Prostate gland (tissue), 2 donors: ENCODE measurements around the gene IRF7. TPM values are rescaled to one million over a fixed set of nuclear protein-coding genes. Genes with fewer than 3 reads are reported as not detected.
"Not testable (repeated sequence)": the region's sequence is repeated elsewhere in the genome, so short reads cannot be mapped to it uniquely, and the experiment has no call there.

Experiments
- DNase-seq: peaks from one replicate; pipeline ENCODE4 v3.0.0-alpha.2; 2019; ENCODE audit warnings: low spot score
- H3K27ac ChIP-seq, 2 donors: fragments of 200-600 bp; sonication (generic); 2 replicates each; pipeline ENCODE4 v1.5.1; 2017 to 2019
- H3K27me3 ChIP-seq: fragments of 200-600 bp; sonication (generic); replicated peaks from 2 replicates; pipeline ENCODE4 v1.5.1; 2019; ENCODE audit not compliant: insufficient read depth
- H3K36me3 ChIP-seq, 2 donors: fragments of 200-600 bp; sonication (generic); 1 replicate in 1 of 2; 2 replicates in 1 of 2; pipeline versions ENCODE4 v1.5.1 to v1.8.1; 2017 to 2019
- H3K4me1 ChIP-seq: fragments of 200-600 bp; sonication (generic); replicated peaks from 2 replicates; pipeline ENCODE4 v1.5.1; 2019
- H3K4me3 ChIP-seq, 2 donors: fragments of 200-600 bp; sonication (generic); 2 replicates each; pipeline ENCODE4 v1.5.1; 2017 to 2019
- H3K9me3 ChIP-seq: fragments of 200-600 bp; sonication (generic); 2 replicates; pipeline ENCODE4 v1.5.1; 2017
- POLR2A ChIP-seq: fragments of 450-650 bp; IDR thresholded peaks from one replicate; pipeline ENCODE4 v1.6.1; 2016; ENCODE audit warnings: antibody characterized with exemption, mild to moderate bottlenecking
- POLR2AphosphoS5 ChIP-seq: sonication (generic); formaldehyde crosslinking; IDR thresholded peaks from one replicate; pipeline ENCODE4 v1.6.1; 2017; ENCODE audit warnings: antibody characterized with exemption
- WGBS: methylation state at CpG from one replicate; pipeline ENCODE4 v1.1.5; 2018; 5-methylcytosine and 5-hydroxymethylcytosine counted together
- intact Hi-C: fragments of 100-400 bp; cut with DNase I; formaldehyde crosslinking; loops from one replicate; pipeline ENCODE4 v1.14.2; 2022
- total RNA-seq, 2 donors: library from RNA; depleted of rRNA; stranded (reverse); fragments of >200 nt; gene quantifications; one replicate each; pipeline ENCODE4 v1.1.0, GENCODE V29; 2016
- TF ChIP-seq, protein P1 (sequence below), 4 experiments: fragments of 200-600 bp in 2 of 4; fragments of 450-650 bp in 2 of 4; sonication (generic) in 2 of 4; IDR thresholded peaks; 1 replicate in 3 of 4; 2 replicates in 1 of 4; pipeline ENCODE4 v1.5.1; 2016 to 2019; ENCODE audit warnings: antibody characterized with exemption in 4 of 4, mild to moderate bottlenecking in 2 of 4, moderate library complexity in 2 of 4

IRF7 gene
- total RNA-seq, 2 donors from 2014 or later = 34.7 to 39.8 TPM

DNA sequence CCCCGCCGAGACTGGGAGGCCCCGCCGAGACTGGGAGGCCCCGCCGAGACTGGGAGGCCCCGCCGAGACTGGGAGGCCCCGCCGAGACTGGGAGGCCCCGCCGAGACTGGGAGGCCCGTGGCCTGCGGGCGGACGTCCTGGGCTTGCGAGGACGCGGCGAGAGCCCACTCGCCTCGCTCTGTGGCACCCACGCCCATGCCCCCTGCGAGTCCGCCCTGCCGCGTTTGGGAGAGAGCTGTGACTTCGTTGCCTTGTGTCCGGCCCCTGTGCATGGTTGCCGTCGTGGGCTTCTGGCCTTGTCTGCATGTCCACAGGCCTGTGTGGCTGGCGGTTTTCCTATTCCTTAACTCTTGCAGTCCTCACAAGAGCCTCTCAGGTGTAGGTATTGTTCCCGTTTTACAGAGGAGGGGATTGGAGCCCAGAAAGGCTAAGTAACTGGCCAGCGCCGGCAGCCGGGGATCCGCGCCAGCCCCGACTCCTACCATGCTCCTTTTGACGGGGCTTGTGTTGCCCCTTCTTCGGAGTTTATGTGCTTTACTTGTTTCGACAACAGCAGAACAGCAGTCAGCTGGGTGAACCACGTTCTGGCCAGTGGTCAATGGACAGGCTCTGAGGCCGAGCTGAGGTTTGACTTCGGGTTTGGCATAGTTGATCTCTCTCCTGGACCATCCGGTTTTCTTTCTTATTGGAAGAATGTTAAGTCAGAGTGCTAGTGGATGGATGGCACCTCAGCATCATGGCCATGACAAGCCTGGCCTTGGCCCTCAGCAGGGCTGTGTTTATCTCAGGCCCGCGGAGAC lies 38.7 kb downstream of the IRF7 start:
- intact Hi-C loops = no loop called here
- H3K9me3 ChIP-seq = no peaks in the 10 kb centered on the region
- WGBS = 3% methylated on average over 32 of the region's 48 CpGs
- H3K27ac ChIP-seq = peak overlapping the region; percentile 86 to 91
- H3K4me1 ChIP-seq = peaks cover 18% of the 10 kb centered on the region
- no peaks in the 10 kb centered on the region for H3K27me3 ChIP-seq
- no peaks in the 10 kb centered on the region for H3K36me3 ChIP-seq
- TF ChIP-seq, protein P1, sequence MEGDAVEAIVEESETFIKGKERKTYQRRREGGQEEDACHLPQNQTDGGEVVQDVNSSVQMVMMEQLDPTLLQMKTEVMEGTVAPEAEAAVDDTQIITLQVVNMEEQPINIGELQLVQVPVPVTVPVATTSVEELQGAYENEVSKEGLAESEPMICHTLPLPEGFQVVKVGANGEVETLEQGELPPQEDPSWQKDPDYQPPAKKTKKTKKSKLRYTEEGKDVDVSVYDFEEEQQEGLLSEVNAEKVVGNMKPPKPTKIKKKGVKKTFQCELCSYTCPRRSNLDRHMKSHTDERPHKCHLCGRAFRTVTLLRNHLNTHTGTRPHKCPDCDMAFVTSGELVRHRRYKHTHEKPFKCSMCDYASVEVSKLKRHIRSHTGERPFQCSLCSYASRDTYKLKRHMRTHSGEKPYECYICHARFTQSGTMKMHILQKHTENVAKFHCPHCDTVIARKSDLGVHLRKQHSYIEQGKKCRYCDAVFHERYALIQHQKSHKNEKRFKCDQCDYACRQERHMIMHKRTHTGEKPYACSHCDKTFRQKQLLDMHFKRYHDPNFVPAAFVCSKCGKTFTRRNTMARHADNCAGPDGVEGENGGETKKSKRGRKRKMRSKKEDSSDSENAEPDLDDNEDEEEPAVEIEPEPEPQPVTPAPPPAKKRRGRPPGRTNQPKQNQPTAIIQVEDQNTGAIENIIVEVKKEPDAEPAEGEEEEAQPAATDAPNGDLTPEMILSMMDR (IDR thresholded peaks at IDR 0.05) = no peak
- TF ChIP-seq POLR2AphosphoS5 (no peak), POLR2A (no peak)
- H3K4me3 ChIP-seq = peak overlapping the region; percentile 59 to 67
- no peak for DNase-seq

GRCh38 chr11:575996-576768 lies 39.6 kb downstream of the IRF7 start, which contains the start of gene PHRF1:
Gene PHRF1 (plus strand): TSS chr11:576470. CDS start chr11:581513, 5,043 bp downstream.
- peaks cover 18% of the 10 kb centered on the region for H3K4me1 ChIP-seq
- no peaks in the 10 kb centered on the region for H3K27me3 ChIP-seq
- TF ChIP-seq POLR2A (peak; percentile 71), POLR2AphosphoS5 (peak; percentile 86)
- TF ChIP-seq, protein P1 (IDR thresholded peaks at IDR 0.05) = peak in 2 of 4 experiments; percentile 13 to 44
- DNase-seq = peak; percentile 94
- intact Hi-C loops = no loop called here
- no peaks in the 10 kb centered on the region for H3K36me3 ChIP-seq
- no peaks in the 10 kb centered on the region for H3K9me3 ChIP-seq
- peak within 1 kb of the TSS; percentile 86 to 91 for H3K27ac ChIP-seq
- H3K4me3 ChIP-seq = peak within 1 kb of the TSS; percentile 67
- 2% methylated on average over 44 of the region's 99 CpGs for WGBS

GRCh38 chr11:575313-575995 lies 40.3 kb downstream of the IRF7 start:
- intact Hi-C loops = no loop called here
- DNase-seq = no peak
- TF ChIP-seq, protein P1 (IDR thresholded peaks at IDR 0.05) = no peak
- TF ChIP-seq POLR2A = peak; percentile 87
- under 1% methylated on average over 39 of the region's 81 CpGs for WGBS
- peak overlapping the region; percentile 75 to 80 for H3K27ac ChIP-seq
- peak overlapping the region; percentile 56 to 67 for H3K4me3 ChIP-seq
- no peaks in the 10 kb centered on the region for H3K27me3 ChIP-seq
- H3K9me3 ChIP-seq = no peaks in the 10 kb centered on the region
- peaks cover 18% of the 10 kb centered on the region for H3K4me1 ChIP-seq
- H3K36me3 ChIP-seq = no peaks in the 10 kb centered on the region

- TF ChIP-seq POLR2AphosphoS5 (no peak), POLR2A (no peak)
- TF ChIP-seq, protein P1 (IDR thresholded peaks at IDR 0.05) = no peak
- no peaks in the 10 kb centered on the region for H3K36me3 ChIP-seq
- H3K4me1 ChIP-seq = peaks cover 18% of the 10 kb centered on the region
- WGBS = 28% methylated on average over 25 of the region's 25 CpGs
- DNase-seq = no peak
- H3K27ac ChIP-seq = peak overlapping the region; percentile 75 to 80
- no peaks in the 10 kb centered on the region for H3K27me3 ChIP-seq
- H3K9me3 ChIP-seq = no peaks in the 10 kb centered on the region
- H3K4me3 ChIP-seq = peak overlapping the region; percentile 56 to 67
- intact Hi-C loops = no loop called here
Observed at GRCh38 chr11:574632-575312, 41.0 kb downstream of the IRF7 start.

- DNase-seq, H3K4me3 ChIP-seq, H3K27ac ChIP-seq, H3K27me3 ChIP-seq, intact Hi-C loops, H3K36me3 ChIP-seq, H3K9me3 ChIP-seq: not testable (repeated sequence)
- WGBS = 51% methylated on average over 13 of the region's 14 CpGs
- H3K4me1 ChIP-seq = peaks cover 19% of the 10 kb centered on the region
Observed at GRCh38 chr11:574031-574570, 41.6 kb downstream of the IRF7 start.
